H9 (cell line): Measurements from ENCODE around the gene IL11RA. TPM values are rescaled to one million over a fixed set of nuclear protein-coding genes. Genes with fewer than 3 reads are reported as not detected.

Experiments used
- DNase-seq: peaks from one replicate; pipeline ENCODE4 v3.0.0-alpha.2; 2017
- H2AFZ ChIP-seq: one replicate; pipeline ENCODE4 v1.6.1; 2013; ENCODE audit warnings: mild to moderate bottlenecking, low read length, control low read depth, moderate library complexity
- H2AK5ac ChIP-seq: 2 replicates; pipeline ENCODE4 v1.6.1; 2013; ENCODE audit warnings: low read length, control low read depth, mixed read lengths; ENCODE audit not compliant: insufficient read length
- H2BK120ac ChIP-seq: one replicate; pipeline ENCODE4 v1.6.1; 2013; ENCODE audit warnings: low read depth, mild to moderate bottlenecking, low read length, control low read depth, inconsistent platforms; ENCODE audit not compliant: poor library complexity, severe bottlenecking
- H2BK12ac ChIP-seq: 2 replicates; pipeline ENCODE4 v1.6.1; 2013; ENCODE audit warnings: low read length, control low read depth, mixed read lengths, low read depth; ENCODE audit not compliant: insufficient read length
- H2BK15ac ChIP-seq: 2 replicates; pipeline ENCODE4 v1.6.1; 2013; ENCODE audit warnings: low read depth, low read length, control low read depth
- H2BK20ac ChIP-seq: one replicate; pipeline ENCODE4 v1.6.1; 2013; ENCODE audit warnings: low read depth, mild to moderate bottlenecking, low read length, control low read depth, inconsistent platforms; ENCODE audit not compliant: poor library complexity, severe bottlenecking
- H2BK5ac ChIP-seq: 2 replicates; pipeline ENCODE4 v1.6.1; 2013; ENCODE audit warnings: low read length, control low read depth, mixed read lengths; ENCODE audit not compliant: insufficient read length
- H3K14ac ChIP-seq: 2 replicates; pipeline ENCODE4 v1.6.1; 2013; ENCODE audit warnings: low read length, control low read depth; ENCODE audit not compliant: insufficient read depth
- H3K18ac ChIP-seq: 2 replicates; pipeline ENCODE4 v1.6.1; 2013; ENCODE audit warnings: low read depth, mild to moderate bottlenecking, mixed read lengths, low read length, control low read depth; ENCODE audit not compliant: insufficient read length
- H3K23ac ChIP-seq: 2 replicates; pipeline ENCODE4 v1.6.1; 2013; ENCODE audit warnings: low read length, control low read depth, mixed read lengths, low read depth; ENCODE audit not compliant: insufficient read length
- H3K23me2 ChIP-seq: 2 replicates; pipeline ENCODE4 v1.6.1; 2013; ENCODE audit warnings: low read depth, mild to moderate bottlenecking, mixed read lengths, low read length, control low read depth; ENCODE audit not compliant: insufficient read length, poor library complexity, severe bottlenecking
- H3K27ac ChIP-seq: 2 replicates; pipeline ENCODE4 v1.5.1; 2013; ENCODE audit warnings: low read length, control low read depth, mixed read lengths, low read depth; ENCODE audit not compliant: insufficient read length
- H3K27me3 ChIP-seq: 2 replicates; pipeline ENCODE4 v1.6.1; 2013; ENCODE audit warnings: low read length, control low read depth, inconsistent platforms; ENCODE audit not compliant: insufficient read depth
- H3K4ac ChIP-seq: 2 replicates; pipeline ENCODE4 v1.6.1; 2013; ENCODE audit warnings: low read depth, mild to moderate bottlenecking, control low read depth, inconsistent platforms, low read length, moderate library complexity
- H3K4me1 ChIP-seq: 2 replicates; pipeline ENCODE4 v1.6.1; 2013; ENCODE audit warnings: low read length, control low read depth, inconsistent platforms; ENCODE audit not compliant: insufficient read depth
- H3K4me2 ChIP-seq: 2 replicates; pipeline ENCODE4 v1.6.1; 2013; ENCODE audit warnings: low read length, control low read depth, mixed read lengths; ENCODE audit not compliant: insufficient read length, insufficient read depth
- H3K56ac ChIP-seq: 2 replicates; pipeline ENCODE4 v1.6.1; 2013; ENCODE audit warnings: low read depth, mild to moderate bottlenecking, mixed read lengths, low read length, control low read depth; ENCODE audit not compliant: insufficient read length
- H3K79me1 ChIP-seq: 2 replicates; pipeline ENCODE4 v1.6.1; 2013; ENCODE audit warnings: low read depth, mild to moderate bottlenecking, moderate library complexity, low read length, control low read depth, inconsistent platforms; ENCODE audit not compliant: insufficient read depth, poor library complexity, severe bottlenecking
- H3K79me2 ChIP-seq: 2 replicates; pipeline ENCODE4 v1.6.1; 2013; ENCODE audit warnings: low read length, control low read depth, inconsistent platforms; ENCODE audit not compliant: insufficient read depth
- H3K9ac ChIP-seq: 2 replicates; pipeline ENCODE4 v1.6.1; 2013; ENCODE audit warnings: low read length, control low read depth, mixed read lengths; ENCODE audit not compliant: insufficient read length; ENCODE audit errors: extremely low read depth
- H3K9me3 ChIP-seq: one replicate; pipeline ENCODE4 v1.6.1; 2013; ENCODE audit warnings: low read depth, low read length, inconsistent platforms; ENCODE audit not compliant: control insufficient read depth
- H3T11ph ChIP-seq: one replicate; pipeline ENCODE4 v1.6.1; 2013; ENCODE audit warnings: mild to moderate bottlenecking, low read length, control low read depth, inconsistent platforms
- H4K20me1 ChIP-seq: one replicate; pipeline ENCODE4 v1.6.1; 2013; ENCODE audit not compliant: control insufficient read depth, insufficient read length, insufficient read depth
- H4K5ac ChIP-seq: 2 replicates; pipeline ENCODE4 v1.6.1; 2013; ENCODE audit warnings: low read depth, mild to moderate bottlenecking, mixed read lengths, low read length, control low read depth; ENCODE audit not compliant: insufficient read length
- H4K8ac ChIP-seq: replicated peaks from 2 replicates; pipeline ENCODE4 v1.6.1; 2013; ENCODE audit warnings: low read length, control low read depth, mixed read lengths, low read depth; ENCODE audit not compliant: insufficient read length
- H4K91ac ChIP-seq: 2 replicates; pipeline ENCODE4 v1.6.1; 2013; ENCODE audit warnings: low read depth, mild to moderate bottlenecking, moderate library complexity, mixed read lengths, low read length, control low read depth; ENCODE audit not compliant: insufficient read length
- H3K27ac Mint-ChIP-seq, 3 experiments: 2 replicates in 2 of 3; 3 replicates in 1 of 3; pipeline ENCODE4 v1.8.0; 2020 to 2021; ENCODE audit warnings: mixed read lengths in 3 of 3, mild to moderate bottlenecking in 1 of 3, moderate library complexity in 1 of 3
- H3K27me3 Mint-ChIP-seq: 2 replicates; pipeline ENCODE4 v1.8.0; 2021; ENCODE audit warnings: low read depth, mild to moderate bottlenecking, moderate library complexity, mixed read lengths
- H3K36me3 Mint-ChIP-seq, 3 experiments: 2 replicates in 2 of 3; 3 replicates in 1 of 3; pipeline ENCODE4 v1.8.0; 2020 to 2021; ENCODE audit warnings: low read depth in 3 of 3, mixed read lengths in 3 of 3; ENCODE audit not compliant: insufficient read depth in 1 of 3
- H3K4me1 Mint-ChIP-seq, 2 experiments: 2 replicates each; pipeline ENCODE4 v1.8.0; 2020; ENCODE audit warnings: mixed read lengths in 2 of 2
- H3K4me3 Mint-ChIP-seq, 2 experiments: 2 replicates in 1 of 2; 3 replicates in 1 of 2; pipeline ENCODE4 v1.8.0; 2020 to 2021; ENCODE audit warnings: mild to moderate bottlenecking in 2 of 2, mixed read lengths in 2 of 2, moderate library complexity in 1 of 2
- H3K9me3 Mint-ChIP-seq, 2 experiments: 2 replicates in 1 of 2; 3 replicates in 1 of 2; pipeline ENCODE4 v1.8.0; 2020; ENCODE audit warnings: mild to moderate bottlenecking in 2 of 2, mixed read lengths in 2 of 2, moderate library complexity in 1 of 2
- WGBS: extraction: QIAGEN DNeasy Blood & Tissue Kit; methylation state at CpG from one replicate; pipeline ENCODE4 v1.1.7; 2013; ENCODE audit warnings: missing lambda C conversion rate, low lambda C conversion rate, mixed read lengths; ENCODE audit not compliant: insufficient read length; ENCODE audit errors: extremely low coverage; 5-methylcytosine and 5-hydroxymethylcytosine counted together
- total RNA-seq: library from RNA; stranded (reverse); gene quantifications from 2 replicates; pipeline ENCODE4 v1.2.1, GENCODE V29; 2021
- TF ChIP-seq, protein P1 (sequence below): fragments of 200-600 bp; sonication (generic); conservative IDR thresholded peaks from 3 replicates; pipeline ENCODE4 v1.8.0; 2021; ENCODE audit warnings: antibody characterized with exemption, mild to moderate bottlenecking

IL11RA gene
- total RNA-seq, 1 experiment from 2014 or later: 8.7 TPM

DNA sequence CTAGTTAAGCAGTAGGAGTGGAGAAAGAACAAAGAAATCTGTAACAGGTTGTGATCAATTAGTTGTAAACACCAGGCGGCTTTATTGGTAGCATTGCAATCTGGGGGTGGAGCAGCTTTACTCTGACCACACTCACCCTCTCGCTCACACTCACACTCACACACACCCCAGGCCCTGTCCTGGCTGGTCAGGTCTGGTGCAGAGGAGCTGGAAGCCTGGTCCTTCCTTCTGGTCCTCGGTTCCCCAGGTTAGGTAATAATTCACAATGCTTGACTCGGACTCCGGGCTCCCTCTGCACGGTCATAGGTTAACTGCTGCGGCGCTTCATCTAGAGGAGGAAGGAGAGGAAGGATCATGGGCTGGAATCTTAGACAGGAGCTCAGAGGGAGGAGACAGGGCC is 37.5 kb downstream of the IL11RA start:
- Histone ChIP-seq H3K79me1 (no peaks in the 10 kb centered on the region), H4K5ac (no peak overlapping the region), H3K4me1 (peaks cover 8% of the 10 kb centered on the region; the same call in 1 of the 2 replicates), H3K4ac (no peak overlapping the region), H3K56ac (no peak overlapping the region), H3K27ac (no peak overlapping the region), H3K27me3 (no peaks in the 10 kb centered on the region), H3K23ac (no peak overlapping the region), H3K9me3 (no peaks in the 10 kb centered on the region), H2BK120ac (no peak overlapping the region), H2AFZ (no peak overlapping the region), H2AK5ac (no peak overlapping the region), H2BK15ac (no peak overlapping the region), H4K20me1 (no peaks in the 10 kb centered on the region), H3T11ph (no peak overlapping the region), H3K14ac (no peak overlapping the region), H4K8ac (no peak overlapping the region), H3K9ac (no peak overlapping the region), H3K4me2 (no peak overlapping the region), H2BK20ac (no peak overlapping the region), H3K79me2 (no peaks in the 10 kb centered on the region), H2BK12ac (no peak overlapping the region), H3K18ac (no peak overlapping the region), H3K23me2 (no peaks in the 10 kb centered on the region), H2BK5ac (no peak overlapping the region), H4K91ac (no peak overlapping the region)
- no peaks in the 10 kb centered on the region for H3K36me3 Mint-ChIP-seq
- H3K4me3 Mint-ChIP-seq: no peak overlapping the region
- TF ChIP-seq, protein P1, sequence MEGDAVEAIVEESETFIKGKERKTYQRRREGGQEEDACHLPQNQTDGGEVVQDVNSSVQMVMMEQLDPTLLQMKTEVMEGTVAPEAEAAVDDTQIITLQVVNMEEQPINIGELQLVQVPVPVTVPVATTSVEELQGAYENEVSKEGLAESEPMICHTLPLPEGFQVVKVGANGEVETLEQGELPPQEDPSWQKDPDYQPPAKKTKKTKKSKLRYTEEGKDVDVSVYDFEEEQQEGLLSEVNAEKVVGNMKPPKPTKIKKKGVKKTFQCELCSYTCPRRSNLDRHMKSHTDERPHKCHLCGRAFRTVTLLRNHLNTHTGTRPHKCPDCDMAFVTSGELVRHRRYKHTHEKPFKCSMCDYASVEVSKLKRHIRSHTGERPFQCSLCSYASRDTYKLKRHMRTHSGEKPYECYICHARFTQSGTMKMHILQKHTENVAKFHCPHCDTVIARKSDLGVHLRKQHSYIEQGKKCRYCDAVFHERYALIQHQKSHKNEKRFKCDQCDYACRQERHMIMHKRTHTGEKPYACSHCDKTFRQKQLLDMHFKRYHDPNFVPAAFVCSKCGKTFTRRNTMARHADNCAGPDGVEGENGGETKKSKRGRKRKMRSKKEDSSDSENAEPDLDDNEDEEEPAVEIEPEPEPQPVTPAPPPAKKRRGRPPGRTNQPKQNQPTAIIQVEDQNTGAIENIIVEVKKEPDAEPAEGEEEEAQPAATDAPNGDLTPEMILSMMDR: no peak
- H3K9me3 Mint-ChIP-seq: no peaks in the 10 kb centered on the region
- no peak for DNase-seq
- H3K27ac Mint-ChIP-seq: no peak overlapping the region; a peak in 1 of 7 replicates
- H3K4me1 Mint-ChIP-seq: peaks cover 13 to 17% of the 10 kb centered on the region in 2 experiments
- WGBS: no CpG with 5 or more reads among the region's 8 CpGs
- no peaks in the 10 kb centered on the region; the same call in none of the 2 replicates for H3K27me3 Mint-ChIP-seq
